ENCODE measurements around the gene TFPT. TPM values are rescaled to one million over a fixed set of nuclear protein-coding genes. Genes with fewer than 3 reads are reported as not detected.

The TFPT gene
- total RNA-seq, 1 experiment from 2014 or later = 10.3 TPM

DNA sequence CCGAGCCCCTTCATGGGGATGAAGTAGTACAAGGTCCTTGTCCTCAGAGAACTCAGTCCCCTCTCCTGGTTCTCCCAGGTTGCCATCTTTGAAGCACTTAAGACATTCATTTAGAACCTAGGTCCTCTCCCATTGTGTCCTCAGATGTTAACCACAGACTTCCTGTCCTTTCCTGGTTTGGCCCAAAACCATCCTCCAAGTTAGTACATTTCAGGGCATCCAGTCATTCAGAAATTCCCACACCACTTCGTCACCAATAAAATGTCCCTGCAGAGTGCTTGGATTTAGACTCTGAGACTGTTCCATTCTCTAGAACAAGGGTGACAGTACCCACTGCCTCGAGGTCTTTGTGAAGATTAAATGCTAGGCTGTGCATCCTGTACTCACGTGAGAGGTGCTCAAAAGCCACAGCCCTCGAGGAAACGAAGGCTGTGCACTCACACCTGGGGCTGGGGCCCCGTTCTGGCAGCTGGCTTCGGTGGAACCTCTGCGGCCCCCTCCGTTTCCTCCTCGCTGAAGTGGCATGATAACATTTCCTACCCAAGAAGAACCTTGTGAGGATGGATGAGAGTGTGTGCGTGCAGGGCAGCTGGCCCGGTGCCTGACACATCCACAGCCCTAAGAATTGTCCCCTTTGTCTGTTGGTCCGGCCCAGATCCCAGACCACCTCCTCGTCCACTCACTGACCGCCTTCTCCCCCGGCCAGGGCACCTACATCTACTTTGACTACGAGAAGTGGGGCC is 39.3 kb upstream of the TFPT start:
- DNase-seq = no peak
- Histone ChIP-seq H3K4me3 (no peak overlapping the region), H3K4me1 (peaks cover 19% of the 10 kb centered on the region), H3K36me3 (peaks cover 59% of the 10 kb centered on the region), H3K27ac (no peak overlapping the region), H3K9me3 (replicated peaks) (no peaks in the 10 kb centered on the region), H3K27me3 (no peaks in the 10 kb centered on the region)

- peak; percentile 87 to 88 for DNase-seq
- peaks cover 17% of the 10 kb centered on the region for H3K4me1 ChIP-seq
- peak overlapping the region; percentile 55 for H3K27ac ChIP-seq
- peaks cover 67% of the 10 kb centered on the region for H3K36me3 ChIP-seq
- no peak overlapping the region for H3K4me3 ChIP-seq
- H3K9me3 ChIP-seq (replicated peaks) = no peaks in the 10 kb centered on the region
- no peaks in the 10 kb centered on the region for H3K27me3 ChIP-seq
Measured at GRCh38 chr19:54153731-54154326, 38.4 kb upstream of the TFPT start.

DNA sequence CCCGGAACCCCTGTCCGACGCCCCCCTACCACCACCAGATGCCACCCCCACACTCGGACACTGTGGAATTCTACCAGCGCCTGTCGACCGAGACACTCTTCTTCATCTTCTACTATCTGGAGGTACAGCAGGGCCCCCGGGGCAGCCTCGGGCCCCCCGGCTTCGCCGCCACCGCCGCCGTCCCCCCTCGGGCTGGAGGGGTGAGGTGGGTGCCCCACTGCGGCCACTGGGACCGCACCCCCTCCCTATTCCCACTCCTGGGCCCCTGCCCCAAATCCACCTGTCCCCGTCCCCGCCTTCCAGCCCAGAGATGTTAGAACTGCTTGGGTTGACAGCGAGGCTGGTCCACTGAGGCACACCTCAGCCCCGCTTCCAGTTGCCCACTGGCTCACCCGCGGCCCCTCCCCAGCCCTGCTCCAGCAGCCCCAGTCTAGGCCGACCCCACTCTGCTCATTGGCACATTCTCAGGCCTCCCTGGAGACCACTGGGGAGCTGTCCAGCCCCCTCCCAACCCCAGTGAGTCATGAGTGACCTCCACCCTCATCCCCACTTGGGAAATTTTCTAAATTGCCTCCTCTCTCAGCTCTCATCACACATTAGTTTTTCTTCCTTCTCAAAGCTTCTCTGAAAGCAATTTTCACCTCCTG is 37.5 kb upstream of the TFPT start:
- peaks cover 11% of the 10 kb centered on the region for H3K4me1 ChIP-seq
- no peak for DNase-seq
- H3K9me3 ChIP-seq (replicated peaks) = no peaks in the 10 kb centered on the region
- H3K36me3 ChIP-seq = peaks cover 70% of the 10 kb centered on the region
- peak overlapping the region; percentile 55 for H3K27ac ChIP-seq
- no peaks in the 10 kb centered on the region for H3K27me3 ChIP-seq
- H3K4me3 ChIP-seq = no peak overlapping the region

- Histone ChIP-seq H3K27ac (no peak overlapping the region), H3K4me1 (peaks cover 11% of the 10 kb centered on the region), H3K36me3 (peaks cover 72% of the 10 kb centered on the region), H3K4me3 (no peak overlapping the region), H3K27me3 (no peaks in the 10 kb centered on the region), H3K9me3 (replicated peaks) (no peaks in the 10 kb centered on the region)
- DNase-seq = no peak
Measured at GRCh38 chr19:54152267-54152666, 36.8 kb upstream of the TFPT start.

DNA sequence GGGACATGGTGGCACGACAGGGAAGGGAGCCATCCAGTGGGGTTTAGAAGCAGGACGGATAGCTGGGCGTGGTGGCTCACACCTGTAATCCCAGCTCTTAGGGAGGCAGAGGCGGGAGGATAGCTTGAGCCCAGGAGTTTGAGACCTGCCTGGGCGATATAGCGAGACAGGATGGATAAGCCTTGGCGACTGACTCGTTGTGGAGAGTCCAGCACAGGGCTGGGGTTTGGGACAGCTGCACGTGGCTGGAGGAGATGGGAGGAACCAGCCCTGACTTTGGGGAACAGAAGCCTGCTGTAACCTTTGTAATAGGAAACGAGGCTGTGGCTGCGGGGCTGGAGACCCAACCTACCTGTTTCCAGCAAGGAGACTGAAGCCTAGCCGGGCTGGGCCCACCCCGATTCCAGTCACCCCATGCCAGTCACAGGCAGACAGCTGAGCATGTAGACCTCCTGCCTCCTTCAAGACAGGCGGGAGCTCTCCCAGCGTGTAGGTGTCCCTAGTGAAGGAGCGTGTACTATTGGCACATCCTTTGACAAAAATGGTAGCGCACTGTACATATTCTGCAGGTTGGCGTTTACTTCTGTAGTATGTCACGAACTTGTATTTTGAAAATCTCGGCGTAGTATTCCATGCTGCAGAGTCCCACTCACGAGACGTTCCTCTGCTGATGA is 36.0 kb upstream of the TFPT start:
- H3K4me3 ChIP-seq = no peak overlapping the region
- no peak overlapping the region for H3K27ac ChIP-seq
- peaks cover 72% of the 10 kb centered on the region for H3K36me3 ChIP-seq
- no peak for DNase-seq
- no peaks in the 10 kb centered on the region for H3K9me3 ChIP-seq (replicated peaks)
- no peaks in the 10 kb centered on the region for H3K27me3 ChIP-seq
- H3K4me1 ChIP-seq = peaks cover 11% of the 10 kb centered on the region

DNA sequence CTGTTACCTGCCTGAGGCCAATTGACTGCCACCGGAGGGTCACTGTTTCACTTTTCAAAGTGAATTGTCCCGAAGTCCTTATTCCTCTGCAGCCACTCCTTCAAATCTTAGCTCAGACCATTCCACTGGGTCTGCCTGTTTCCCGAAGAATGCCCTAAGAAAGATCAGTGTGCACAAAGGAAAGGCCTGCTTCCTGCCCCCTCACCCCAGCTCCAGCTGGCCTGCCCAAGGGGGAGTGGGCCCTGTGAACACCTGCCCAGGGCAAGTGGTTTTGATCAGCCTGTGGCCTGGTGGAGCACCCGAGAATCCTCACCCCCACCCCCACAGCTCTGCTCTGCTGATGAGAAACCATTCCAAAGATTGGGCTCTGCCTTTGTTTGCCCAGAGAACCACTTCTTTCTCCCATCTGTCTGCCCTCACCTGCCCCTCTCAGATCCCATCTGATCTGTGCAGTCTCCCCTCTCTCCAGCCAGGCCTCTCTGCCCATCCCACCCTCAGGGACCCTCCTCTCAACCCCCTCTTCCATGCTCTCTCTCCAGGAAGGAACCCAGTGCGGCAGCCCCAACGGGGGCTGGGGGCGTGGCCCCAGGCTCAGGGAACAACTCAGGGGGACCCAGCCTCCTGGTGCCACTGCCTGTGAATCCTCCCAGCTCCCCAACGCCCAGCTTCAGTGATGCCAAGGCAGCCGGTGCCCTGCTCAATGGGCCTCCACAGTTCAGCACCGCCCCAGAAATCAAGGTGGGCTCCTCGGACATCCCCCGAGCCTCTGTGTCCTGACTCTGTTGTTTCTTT is 33.8 kb upstream of the TFPT start:
- Histone ChIP-seq H3K36me3 (peaks cover 76% of the 10 kb centered on the region), H3K27ac (no peak overlapping the region), H3K4me1 (peaks cover 11% of the 10 kb centered on the region), H3K9me3 (replicated peaks) (no peaks in the 10 kb centered on the region), H3K4me3 (no peak overlapping the region), H3K27me3 (no peaks in the 10 kb centered on the region)
- no peak for DNase-seq

DNA sequence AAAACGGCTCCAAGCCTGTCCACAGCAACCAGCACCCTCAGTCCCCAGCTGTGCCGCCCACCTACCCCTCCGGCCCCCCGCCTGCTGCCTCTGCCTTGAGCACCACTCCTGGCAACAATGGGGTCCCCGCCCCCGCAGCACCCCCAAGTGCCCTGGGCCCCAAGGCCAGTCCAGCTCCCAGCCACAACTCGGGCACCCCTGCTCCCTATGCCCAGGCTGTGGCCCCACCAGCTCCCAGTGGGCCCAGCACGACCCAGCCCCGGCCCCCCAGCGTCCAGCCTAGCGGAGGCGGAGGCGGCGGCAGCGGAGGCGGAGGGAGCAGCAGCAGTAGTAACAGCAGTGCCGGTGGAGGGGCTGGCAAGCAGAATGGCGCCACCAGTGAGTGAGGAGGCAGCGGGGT is 32.7 kb upstream of the TFPT start:
- no peak overlapping the region for H3K4me3 ChIP-seq
- no peak overlapping the region for H3K27ac ChIP-seq
- H3K9me3 ChIP-seq (replicated peaks) = no peaks in the 10 kb centered on the region
- peaks cover 76% of the 10 kb centered on the region for H3K36me3 ChIP-seq
- DNase-seq = no peak
- peaks cover 2% of the 10 kb centered on the region for H3K4me1 ChIP-seq
- H3K27me3 ChIP-seq = no peaks in the 10 kb centered on the region

DNA sequence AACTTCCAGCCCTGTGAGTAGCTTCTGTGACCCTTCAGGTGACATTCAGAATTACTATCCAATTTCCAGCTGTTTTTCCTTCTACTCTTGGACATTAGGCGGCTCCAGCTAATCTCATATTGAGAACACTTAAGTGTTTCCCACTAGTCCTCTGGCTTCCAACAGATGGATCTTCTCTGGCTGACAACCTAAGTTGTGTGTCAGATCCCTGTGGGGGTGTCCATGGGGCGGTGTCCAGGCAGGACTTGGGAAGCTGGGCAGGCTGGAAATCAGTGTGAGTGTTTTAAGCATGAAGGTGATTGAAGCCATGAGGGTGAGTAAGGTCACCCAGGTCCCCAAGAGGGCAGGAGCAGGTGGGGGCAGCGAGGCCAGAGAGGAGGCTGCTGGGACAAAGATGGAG is 32.2 kb upstream of the TFPT start:
- Histone ChIP-seq H3K9me3 (replicated peaks) (no peaks in the 10 kb centered on the region), H3K27ac (no peak overlapping the region), H3K4me3 (no peak overlapping the region), H3K27me3 (no peaks in the 10 kb centered on the region), H3K36me3 (peaks cover 76% of the 10 kb centered on the region), H3K4me1 (no peaks in the 10 kb centered on the region; the same call in 1 of the 2 replicates)
- no peak for DNase-seq

DNA sequence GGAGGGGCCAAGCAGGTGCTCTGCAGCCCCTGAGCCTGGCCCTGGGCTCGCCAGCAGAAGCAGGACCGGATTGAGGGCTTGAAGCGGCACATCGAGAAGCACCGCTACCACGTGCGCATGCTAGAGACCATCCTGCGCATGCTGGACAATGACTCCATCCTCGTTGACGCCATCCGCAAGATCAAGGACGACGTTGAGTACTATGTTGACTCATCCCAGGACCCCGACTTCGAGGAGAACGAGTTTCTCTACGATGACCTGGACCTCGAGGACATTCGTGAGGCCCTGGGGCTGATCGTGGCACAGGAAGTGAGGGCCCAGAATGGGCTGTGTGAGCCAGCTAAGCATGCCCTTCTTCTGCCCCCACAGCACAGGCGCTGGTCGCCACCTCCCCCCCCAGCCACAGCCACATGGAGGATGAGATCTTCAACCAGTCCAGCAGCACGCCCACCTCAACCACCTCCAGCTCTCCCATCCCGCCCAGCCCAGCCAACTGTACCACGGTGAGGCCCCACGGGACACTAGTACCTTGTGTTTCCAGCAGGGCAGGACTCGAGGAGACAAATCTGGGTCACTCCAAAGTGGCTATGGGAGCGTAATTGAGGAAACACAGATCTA is 30.2 kb upstream of the TFPT start:
- Histone ChIP-seq H3K9me3 (replicated peaks) (no peaks in the 10 kb centered on the region), H3K27ac (no peak overlapping the region), H3K36me3 (peaks cover 74% of the 10 kb centered on the region), H3K27me3 (no peaks in the 10 kb centered on the region), H3K4me3 (no peak overlapping the region), H3K4me1 (no peaks in the 10 kb centered on the region)
- DNase-seq = no peak

DNA sequence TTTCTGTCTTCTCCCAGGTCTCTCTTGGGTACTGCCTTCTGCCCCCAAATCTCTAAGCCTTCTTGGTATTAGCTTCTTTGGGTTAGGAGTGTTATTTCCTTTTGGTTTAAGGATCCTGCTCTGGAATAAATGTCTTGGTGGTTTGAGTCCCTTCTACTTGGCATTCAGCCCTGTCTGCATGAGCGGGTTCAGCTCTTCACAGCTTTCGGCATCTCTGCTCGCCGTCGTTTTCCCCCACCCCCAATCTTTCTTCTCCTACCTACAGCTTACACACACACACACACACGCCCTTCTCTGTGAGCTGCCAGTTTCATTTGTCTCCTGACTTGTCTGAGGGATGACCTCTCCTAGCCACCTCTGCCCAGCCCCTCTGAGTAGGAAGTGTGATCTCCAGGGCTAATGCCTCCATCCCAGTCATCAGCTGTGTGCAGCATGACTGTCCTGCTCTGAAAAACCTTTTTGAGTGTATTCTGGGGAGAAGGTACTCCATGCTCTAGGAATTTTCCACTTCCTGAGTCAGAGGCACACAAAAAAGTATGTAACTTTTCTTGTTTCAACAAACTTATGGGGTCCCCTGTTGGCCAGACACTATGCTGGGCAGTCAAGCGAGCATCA is 26.8 kb upstream of the TFPT start:
- no peak for DNase-seq
- Histone ChIP-seq H3K27ac (no peak overlapping the region), H3K9me3 (replicated peaks) (no peaks in the 10 kb centered on the region), H3K27me3 (no peaks in the 10 kb centered on the region), H3K4me1 (no peaks in the 10 kb centered on the region), H3K36me3 (peaks cover 53% of the 10 kb centered on the region), H3K4me3 (no peak overlapping the region)

DNA sequence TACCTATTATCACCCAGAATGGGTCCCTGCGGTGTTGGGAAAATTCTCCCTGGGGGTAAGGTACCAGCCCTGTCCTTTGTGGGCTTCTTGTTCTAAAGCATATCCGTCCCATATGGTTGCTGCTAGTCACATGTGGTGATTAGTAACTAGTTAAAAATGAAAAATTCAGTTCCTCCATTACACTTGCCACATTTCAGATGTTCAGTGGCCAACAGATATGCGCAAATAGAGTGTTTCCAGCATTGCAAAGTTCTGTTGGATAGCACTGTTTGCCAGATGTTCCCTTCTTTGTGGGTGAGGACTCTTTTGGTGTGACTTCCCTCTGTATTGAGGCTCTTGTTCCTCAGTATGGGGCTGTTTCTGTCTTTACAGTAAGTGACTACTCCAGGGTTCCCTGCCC is 25.9 kb upstream of the TFPT start:
- Histone ChIP-seq H3K36me3 (peaks cover 46% of the 10 kb centered on the region), H3K27me3 (no peaks in the 10 kb centered on the region), H3K4me3 (no peak overlapping the region), H3K9me3 (replicated peaks) (no peaks in the 10 kb centered on the region), H3K4me1 (no peaks in the 10 kb centered on the region), H3K27ac (no peak overlapping the region)
- no peak for DNase-seq

GRCh38 chr19:54138489-54139256 is 23.2 kb upstream of the TFPT start:
- Histone ChIP-seq H3K27ac (peak overlapping the region; percentile 95; the same call in 1 of the 2 replicates), H3K36me3 (peaks cover 21% of the 10 kb centered on the region), H3K4me1 (no peaks in the 10 kb centered on the region), H3K9me3 (replicated peaks) (no peaks in the 10 kb centered on the region), H3K4me3 (peak overlapping the region; percentile 83), H3K27me3 (no peaks in the 10 kb centered on the region)
- no peak for DNase-seq

Data from SJCRH30 (cell line).